SK-N-SH (cell line): Measurements from ENCODE around the gene AKT1S1.

ENCODE experiments used
- CTCF ChIP-seq: fragments of 200-600 bp; sonication (generic); IDR thresholded peaks from 2 replicates; pipeline ENCODE4 v1.6.1; 2017; ENCODE audit warnings: antibody characterized with exemption, mild to moderate bottlenecking, moderate library complexity
- EP300 ChIP-seq, 2 experiments: IDR thresholded peaks; 2 replicates each; pipeline versions ENCODE4 v1.4.0 to v1.6.1; 2012; ENCODE audit warnings: borderline replicate concordance in 1 of 2, low read depth in 1 of 2, low read length in 1 of 2
- EZH2phosphoT487 ChIP-seq: fragments of 200-600 bp; sonication (generic); IDR thresholded peaks from 2 replicates; pipeline ENCODE4 v1.6.1; 2017; ENCODE audit warnings: low read depth, mixed run types, mild to moderate bottlenecking, antibody characterized with exemption, moderate library complexity, borderline replicate concordance
- FOSL2 ChIP-seq: IDR thresholded peaks from 2 replicates; pipeline ENCODE4 v1.4.0; 2012; ENCODE audit warnings: low read depth, mild to moderate bottlenecking, moderate library complexity, borderline replicate concordance
- MAX ChIP-seq: IDR thresholded peaks from 2 replicates; pipeline ENCODE4 v1.4.0; 2012; ENCODE audit warnings: low read depth
- MEF2A ChIP-seq: IDR thresholded peaks from 2 replicates; pipeline ENCODE4 v1.4.0; 2012; ENCODE audit warnings: low read depth, borderline replicate concordance
- PBX3 ChIP-seq: IDR thresholded peaks from 2 replicates; pipeline ENCODE4; 2012
- POLR2AphosphoS5 ChIP-seq: IDR thresholded peaks from 2 replicates; pipeline ENCODE4 v1.6.1; 2012; ENCODE audit warnings: low read depth, low read length
- RAD21 ChIP-seq: IDR thresholded peaks from 2 replicates; pipeline ENCODE4 v1.6.1; 2012; ENCODE audit warnings: mild to moderate bottlenecking, low read length
- RCOR1 ChIP-seq: fragments of 150-350 bp; IDR thresholded peaks from 2 replicates; pipeline ENCODE4 v1.6.1; 2017; ENCODE audit warnings: antibody characterized with exemption, low read length
- RXRA ChIP-seq: IDR thresholded peaks from 2 replicates; pipeline ENCODE4 v1.4.0; 2012; ENCODE audit warnings: low read depth, mild to moderate bottlenecking, borderline replicate concordance
- SIN3A ChIP-seq: IDR thresholded peaks from 2 replicates; pipeline ENCODE4 v1.6.1; 2012; ENCODE audit warnings: low read depth, mild to moderate bottlenecking, low read length, moderate library complexity, borderline replicate concordance
- TAF1 ChIP-seq: IDR thresholded peaks from 2 replicates; pipeline ENCODE4 v1.6.1; 2012; ENCODE audit warnings: low read depth, mild to moderate bottlenecking, low read length, moderate library complexity, borderline replicate concordance
- TEAD4 ChIP-seq: IDR thresholded peaks from 2 replicates; pipeline ENCODE4 v1.4.0; 2012; ENCODE audit warnings: mild to moderate bottlenecking, borderline replicate concordance; ENCODE audit not compliant: insufficient read depth

GRCh38 chr19:49843265-49843664, 33.9 kb downstream of the AKT1S1 start:
- TF ChIP-seq RXRA, result no peak
- no peak for TF ChIP-seq POLR2AphosphoS5
- TF ChIP-seq CTCF, result no peak
- no peak for TF ChIP-seq RCOR1
- TF ChIP-seq RAD21, result no peak
- no peak for TF ChIP-seq MAX
- no peak for TF ChIP-seq TAF1
- TF ChIP-seq SIN3A, result no peak
- TF ChIP-seq EZH2phosphoT487, result no peak
- no peak for TF ChIP-seq TEAD4
- TF ChIP-seq EP300 (IDR thresholded peaks at IDR 0.05; ENCODE audit: borderline replicate concordance in 1 of 2, low read depth in 1 of 2, low read length in 1 of 2), result no peak
- no peak for TF ChIP-seq FOSL2
- no peak for TF ChIP-seq PBX3
- TF ChIP-seq MEF2A, result no peak
